Activated CD8-positive, alpha-beta memory T cell treated with anti-CD3 and anti-CD28 coated beads for 4 hours (primary cell): ENCODE results near the gene SORCS2.
"Not testable (repeated sequence)": the region's sequence is repeated elsewhere in the genome, so short reads cannot be mapped to it uniquely, and the experiment has no call there.

Source experiments
- DNase-seq, 2 donors: peaks; one replicate each; pipeline ENCODE4 v3.0.0-alpha.2; 2020; ENCODE audit warnings: low read depth in 2 of 2

The SORCS2 gene

DNA sequence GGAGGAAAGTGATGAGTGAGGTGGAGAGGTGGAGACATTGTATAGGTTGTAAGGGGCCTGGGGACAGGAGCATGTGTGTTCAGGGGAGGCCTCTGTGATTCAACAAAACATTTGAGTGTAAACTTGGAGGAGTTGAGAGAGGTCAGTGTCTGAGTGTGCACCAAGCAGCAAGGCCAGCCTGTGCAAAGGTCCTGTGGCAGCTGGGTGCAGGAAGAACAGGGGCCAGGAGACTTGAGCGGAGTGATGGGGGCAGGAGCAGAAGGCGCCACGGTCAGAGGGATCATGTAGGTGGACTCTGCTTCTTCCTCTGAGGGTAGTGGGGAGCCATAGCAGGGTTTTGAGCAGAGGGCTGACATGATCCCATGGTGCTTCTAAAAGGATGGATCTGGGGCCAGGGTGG, 252.0 kb downstream of the SORCS2 start:
- DNase-seq = no peak

DNA sequence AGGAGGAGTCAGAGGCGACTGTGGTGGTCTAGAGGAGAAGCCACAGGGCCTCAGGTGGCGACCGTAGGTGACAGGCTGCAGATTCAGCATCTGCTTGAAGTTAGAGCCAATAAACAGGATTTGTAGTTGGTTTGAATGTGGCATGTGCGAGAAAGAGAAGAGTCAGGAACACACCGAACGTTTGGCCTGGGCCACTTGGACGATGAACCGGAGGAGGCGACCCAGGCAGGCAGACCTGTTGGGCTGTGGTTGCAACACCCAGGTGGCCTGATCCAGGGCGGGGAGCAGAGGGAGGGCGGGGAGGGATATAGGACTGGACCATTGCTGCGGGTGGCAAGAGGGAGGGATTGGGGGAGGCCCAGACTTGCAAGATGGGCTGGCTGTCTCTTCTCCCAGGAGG, 252.4 kb downstream of the SORCS2 start:
- DNase-seq = no peak

DNA sequence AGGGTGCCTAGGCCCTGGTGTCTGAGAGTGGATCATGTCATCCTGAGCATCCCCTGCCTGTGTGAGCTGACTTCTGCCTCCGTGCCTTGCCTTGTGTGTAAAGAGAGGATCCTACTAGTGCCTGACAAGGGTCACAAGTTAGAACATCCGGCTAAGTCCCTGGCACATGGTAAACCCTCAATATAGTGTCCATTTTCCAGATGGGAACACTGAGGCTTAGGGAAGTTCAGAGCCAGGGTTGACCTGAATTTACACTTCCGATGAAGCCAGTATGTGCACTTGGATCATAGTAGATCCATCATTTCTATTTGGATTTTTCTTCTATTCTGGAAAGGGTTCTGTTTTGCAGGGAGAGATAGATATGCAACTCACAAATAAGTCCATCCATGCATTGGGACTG, 254.9 kb downstream of the SORCS2 start:
- no peak for DNase-seq

DNA sequence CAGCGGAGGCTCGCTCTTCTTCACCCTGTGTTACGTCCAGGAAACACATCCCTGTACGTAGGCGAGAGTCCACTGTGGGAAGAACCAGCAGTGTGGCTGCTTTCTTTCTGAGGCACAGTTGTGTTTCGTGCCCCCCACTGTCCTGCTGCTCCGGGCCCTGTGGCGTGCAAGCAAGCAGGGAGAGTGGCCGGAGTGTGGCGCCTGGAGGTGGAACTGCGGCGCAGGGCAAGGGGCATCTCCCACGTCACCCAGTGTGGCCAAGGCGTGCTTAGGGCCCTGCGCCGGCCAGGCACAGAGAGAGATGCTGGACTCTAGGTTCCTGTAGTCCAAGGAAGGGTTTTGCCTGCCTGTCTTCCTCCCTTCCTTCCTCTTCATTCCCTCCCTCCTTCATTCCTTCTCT, 255.7 kb downstream of the SORCS2 start:
- no peak for DNase-seq

DNA sequence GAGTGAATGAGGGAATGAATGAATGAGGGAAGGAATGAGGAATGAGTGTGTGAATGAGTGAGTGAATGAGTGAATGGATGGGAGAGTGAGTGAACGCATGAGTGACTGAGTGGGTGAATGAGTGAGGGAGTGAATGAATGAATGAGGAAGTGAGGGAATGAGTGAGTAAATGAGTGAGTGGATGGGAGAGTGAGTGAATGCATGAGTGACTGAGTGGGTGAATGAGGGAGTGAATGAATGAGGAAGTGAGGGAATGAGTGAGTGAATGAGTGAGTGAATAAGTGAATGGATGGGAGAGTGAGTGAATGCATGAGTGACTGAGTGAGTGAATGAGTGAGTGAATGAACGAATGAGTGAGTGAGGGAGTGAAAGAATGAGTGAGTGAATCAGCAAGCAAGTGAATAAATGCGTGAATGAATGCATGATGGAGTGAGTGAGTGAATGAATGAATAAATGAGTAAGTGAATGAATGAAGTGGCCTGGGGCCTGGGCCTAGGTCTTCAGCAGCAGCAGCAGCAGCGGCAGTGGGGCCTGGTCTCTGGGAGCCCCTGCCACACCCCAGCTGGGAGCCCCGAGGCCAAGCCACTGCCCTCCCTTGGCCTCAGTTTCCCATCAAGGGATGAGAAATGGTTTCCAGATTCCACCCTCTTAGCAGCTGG, 258.6 kb downstream of the SORCS2 start:
- DNase-seq = no peak

DNA sequence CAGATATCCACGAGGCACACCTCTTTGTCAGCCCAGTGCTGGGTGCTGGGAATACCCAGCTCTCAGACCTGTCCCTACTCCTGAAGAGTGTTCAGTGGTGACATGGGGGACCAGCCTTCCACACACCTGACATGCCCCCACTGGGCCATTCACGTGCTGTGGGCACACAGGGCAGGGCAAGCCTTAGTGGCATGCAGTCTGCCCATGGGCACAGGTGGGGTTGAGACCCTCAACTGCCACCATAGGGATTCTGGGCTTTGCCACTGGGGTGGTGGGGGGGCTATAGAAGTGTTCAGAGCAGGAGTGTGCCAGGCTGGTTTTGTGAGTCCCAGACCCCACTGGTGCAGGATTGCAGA, 259.1 kb downstream of the SORCS2 start:
- no peak for DNase-seq

DNA sequence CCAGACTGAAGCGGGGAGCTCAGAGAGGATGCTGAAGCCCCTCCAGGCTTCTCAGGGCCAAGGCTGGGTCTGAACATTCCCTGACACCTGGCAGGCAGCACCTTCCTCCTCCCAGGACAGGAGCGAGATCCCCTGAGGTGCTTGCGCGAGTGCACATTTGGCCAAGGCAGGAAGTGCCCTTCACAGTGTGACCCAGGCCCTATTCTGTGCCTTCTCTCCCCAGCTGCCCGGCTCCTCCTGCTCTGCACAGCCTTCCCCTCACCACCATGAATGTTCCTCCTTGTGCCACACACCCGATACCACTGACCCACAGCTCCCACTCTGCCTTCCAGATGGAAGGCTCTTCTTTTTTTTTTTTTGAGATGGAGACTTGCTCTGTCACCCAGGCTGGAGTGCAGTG, 259.5 kb downstream of the SORCS2 start:
- no peak for DNase-seq

DNA sequence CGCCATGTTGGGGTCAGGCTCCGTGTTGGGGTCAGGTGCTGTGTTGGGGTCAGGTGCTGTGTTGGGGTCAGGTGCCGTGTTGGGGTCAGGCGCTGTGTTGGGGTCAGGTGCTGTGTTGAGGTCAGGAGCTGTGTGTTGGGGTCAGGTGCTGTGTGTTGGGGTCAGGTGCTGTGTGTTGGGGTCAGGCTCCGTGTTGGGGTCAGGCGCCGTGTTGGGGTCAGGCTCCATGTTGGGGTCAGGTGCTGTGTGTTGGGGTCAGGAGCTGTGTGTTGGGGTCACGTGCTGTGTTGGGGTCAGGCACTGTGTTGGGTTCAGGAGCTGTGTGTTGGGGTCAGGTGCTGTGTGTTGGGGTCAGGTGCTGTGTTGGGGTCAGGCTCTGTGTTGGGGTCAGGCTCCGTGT, 260.5 kb downstream of the SORCS2 start:
- not testable (repeated sequence) for DNase-seq

DNA sequence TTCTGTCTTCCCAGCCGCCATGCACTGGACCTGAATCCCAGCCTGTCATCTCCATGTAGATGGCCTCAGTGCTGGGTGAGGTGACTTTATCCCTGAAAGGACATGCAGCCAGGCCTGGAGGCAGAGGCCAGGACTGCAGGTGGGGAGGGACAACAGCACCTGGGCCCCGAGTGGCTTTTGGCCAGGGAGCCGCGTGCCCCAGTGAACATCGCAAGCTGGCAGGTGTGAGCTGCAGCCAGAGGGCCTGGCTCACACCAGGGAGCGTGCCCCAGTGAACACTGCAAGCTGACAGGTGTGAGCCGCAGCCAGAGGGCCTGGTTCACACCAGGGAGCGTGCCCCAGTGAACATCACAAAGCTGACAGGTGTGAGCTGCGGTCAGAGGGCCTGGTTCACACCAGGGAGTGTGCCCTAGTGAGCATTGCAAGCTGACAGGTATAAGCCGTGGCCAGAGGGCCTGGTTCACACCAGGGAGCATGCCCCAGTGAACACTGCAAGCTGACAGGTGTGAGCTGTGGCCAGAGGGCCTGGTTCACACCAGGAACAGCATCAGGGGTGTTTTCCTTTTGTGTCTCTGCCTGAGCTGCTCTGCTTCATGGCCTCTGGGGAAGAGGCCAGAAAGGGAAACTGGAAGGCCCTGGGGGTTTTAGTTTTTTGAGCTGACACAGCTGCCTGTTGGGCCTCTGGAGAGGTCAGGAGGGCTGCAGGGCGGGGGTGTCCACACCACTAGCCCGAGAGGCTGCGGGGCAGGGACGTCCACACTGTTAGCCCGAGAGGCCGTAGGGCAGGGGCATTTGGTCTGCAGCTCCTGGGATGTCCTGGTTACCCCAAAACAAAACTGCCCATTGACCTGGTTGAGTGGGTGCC, 265.1 kb downstream of the SORCS2 start:
- DNase-seq = no peak

DNA sequence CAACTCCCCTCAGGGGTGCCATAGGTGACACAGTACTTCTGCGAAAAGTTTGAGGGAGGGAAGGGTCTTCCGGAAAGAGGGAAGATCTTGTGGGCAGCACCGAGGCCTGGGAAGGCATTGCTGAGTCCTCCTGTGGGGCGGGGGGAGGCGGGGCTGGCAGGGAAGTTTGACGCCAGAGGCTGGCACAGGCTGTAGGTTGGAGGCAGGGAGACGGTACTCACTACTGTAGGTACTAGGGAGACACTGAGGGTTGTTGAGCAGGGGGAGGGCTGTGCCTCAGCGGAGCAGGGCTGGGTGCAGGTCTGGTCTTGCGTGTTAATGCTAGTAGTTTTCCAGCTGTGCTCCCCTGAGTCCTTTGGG, 265.7 kb downstream of the SORCS2 start:
- no peak for DNase-seq

DNA sequence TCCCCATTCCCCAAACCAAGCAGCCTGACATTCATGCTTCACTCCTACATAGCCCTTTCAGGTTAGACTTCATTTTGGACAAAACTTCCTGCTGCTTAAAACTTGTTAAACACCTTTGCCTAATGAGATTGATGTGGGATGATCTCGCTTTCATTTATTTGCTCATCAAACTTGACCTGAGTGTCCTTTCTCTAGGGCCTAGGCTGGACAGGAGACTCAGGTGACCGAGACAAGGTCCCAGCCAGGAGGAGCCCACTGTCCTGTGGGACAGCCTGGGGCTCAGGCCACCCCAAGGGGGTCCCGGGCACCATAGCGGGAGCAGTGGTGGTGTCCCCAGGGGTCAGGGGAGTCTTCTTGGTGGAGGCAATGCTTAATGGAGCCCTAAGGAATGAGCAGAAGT, 266.1 kb downstream of the SORCS2 start:
- no peak for DNase-seq

DNA sequence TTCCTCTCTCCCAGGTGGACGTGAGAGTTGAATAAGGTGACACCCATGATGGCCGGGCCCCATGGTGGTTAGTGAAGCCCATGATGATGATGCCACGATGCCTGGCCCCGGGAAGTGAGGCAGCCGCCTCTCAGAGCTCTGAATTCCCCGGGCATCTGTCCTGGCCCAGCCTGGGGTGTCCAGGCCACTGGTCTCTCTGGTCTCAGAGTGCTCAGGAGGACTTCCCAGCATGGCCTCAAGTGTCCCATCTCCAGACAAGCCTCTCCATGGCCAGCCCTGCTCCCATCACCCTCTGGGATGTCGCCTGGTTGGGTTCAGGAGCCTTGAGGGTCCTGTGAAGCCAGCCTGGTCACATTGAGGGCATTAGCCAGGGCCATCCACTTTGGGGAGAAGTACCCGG, 267.1 kb downstream of the SORCS2 start:
- no peak for DNase-seq

DNA sequence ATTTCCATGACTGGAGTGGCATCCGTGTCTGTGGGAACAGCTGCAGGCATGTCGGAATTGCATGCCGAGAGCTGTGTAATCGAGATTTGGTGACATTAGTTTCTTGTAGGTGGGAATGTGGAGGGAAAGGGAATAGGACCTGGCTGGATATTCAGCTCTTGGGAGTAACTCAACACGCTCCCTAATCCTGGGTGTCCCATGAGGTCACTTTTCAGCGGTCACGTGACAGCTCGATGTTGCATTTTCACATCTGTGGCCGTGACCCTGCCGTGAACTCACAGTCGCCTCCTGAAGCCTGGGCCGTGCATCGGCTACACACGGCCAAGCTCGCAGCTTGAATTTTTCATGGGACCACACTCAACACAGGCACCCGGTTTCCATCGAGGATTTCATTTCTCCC, 268.2 kb downstream of the SORCS2 start:
- DNase-seq = no peak

DNA sequence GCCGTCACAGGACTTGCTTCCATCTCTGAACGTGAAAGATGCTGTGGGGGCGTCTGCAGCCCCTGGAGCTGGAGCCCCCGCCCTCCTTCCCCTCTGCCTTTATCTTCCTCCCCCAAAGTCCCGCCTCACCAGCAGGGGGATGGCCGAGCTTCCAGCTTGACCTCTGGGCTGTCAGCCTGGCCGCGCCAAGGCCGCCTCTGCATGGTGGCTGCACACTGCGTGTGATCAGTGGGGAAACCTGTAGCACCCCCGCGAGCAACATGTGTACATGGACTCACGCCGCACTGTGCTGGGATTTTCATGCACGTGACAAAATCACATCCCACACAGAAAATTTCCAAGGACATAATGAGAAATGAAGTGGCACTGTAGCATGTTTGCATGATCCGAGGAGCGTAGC, 268.9 kb downstream of the SORCS2 start:
- DNase-seq = no peak

DNA sequence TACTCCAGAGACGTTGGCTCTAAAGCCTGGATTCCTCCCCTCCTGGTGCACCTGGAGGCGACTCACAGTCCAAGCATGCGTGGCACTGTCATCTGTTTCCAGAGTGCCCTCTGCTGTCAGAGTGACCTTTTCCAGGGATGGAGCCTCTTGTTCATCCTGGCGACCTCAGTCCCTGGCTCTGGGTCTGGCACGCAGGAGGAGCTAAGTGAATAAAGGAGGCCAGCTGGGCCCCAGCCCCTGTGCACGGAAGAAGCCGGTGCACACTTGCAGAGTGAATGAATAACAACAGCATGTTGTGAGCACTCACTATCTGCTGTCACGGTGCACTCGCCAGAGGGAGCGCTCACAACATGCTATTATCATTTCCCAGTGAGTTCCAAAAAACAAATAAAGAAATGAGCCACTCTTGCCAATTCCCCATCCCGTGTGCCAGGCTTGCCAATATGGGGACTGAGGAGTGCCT, 270.2 kb downstream of the SORCS2 start:
- DNase-seq = no peak

DNA sequence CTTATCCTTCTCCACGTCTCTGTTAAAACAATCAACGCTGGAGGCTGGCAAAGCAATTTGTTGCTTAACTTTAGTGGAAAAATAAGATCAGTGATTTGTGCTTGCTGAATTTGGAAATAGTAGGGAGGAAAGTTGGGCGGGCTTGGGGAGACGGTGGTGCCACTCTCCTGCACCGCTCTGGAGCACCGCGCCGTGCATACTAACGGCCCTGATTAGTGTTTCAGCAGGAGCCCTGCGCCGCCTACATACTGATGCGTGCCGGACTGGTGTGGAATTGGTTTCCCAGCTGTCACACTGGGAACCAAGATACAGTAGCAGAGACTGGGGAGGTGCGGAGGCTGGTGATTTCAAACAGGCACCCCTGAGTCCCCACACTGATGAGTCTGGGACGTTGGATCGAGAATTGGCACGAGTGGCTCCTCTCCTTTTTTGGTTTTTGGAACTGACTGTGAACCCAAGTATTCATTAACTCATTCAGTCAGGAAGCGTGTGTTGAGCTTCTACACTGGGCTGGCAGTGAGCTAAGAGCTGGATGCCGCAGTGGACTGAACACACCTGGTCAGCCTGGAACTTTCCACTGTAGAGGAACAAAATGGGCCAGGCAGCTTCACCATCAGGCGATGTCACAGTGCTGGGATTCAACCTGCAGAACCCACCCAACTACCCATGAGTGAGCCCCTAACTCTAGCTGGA, 271.4 kb downstream of the SORCS2 start:
- DNase-seq = no peak

DNA sequence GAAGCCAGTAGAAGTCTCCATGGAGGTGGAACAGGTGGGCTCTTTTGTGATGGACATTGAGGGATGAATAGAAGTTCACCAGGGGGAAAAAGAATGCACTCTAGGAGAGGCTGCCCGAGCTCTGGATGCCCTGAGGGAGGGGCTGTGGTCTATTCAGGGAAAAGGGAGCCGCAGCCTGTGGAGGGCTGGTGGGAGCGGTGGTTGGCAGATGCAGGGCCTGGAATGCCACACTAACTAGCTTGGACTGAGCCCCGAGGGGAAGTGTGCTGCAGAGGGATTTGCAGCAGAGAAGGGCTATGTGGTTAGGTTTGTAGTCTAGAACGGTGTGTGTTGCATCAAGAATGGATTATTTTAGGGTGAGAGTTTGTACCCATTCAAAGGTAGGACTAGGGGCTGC, 271.9 kb downstream of the SORCS2 start:
- no peak for DNase-seq

DNA sequence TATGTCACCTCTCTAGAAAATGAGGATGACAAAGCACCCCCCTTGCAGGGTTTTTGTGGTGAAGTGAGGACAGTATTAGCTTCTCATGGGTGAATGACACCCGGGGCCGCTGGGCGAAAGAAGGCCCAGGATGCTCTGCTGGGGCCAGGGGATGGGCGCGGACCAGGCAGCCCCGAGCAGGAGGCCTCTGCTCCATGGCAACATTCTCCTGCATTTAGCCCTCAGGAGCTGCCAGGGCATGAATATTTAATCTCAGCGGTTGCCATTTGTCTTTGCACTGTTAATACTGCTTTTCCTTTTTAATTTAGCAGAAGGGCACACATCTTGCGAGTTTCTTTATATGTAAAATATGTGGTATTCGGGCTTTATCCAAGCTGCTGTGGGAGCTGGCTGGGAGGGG, 272.7 kb downstream of the SORCS2 start:
- DNase-seq = no peak

DNA sequence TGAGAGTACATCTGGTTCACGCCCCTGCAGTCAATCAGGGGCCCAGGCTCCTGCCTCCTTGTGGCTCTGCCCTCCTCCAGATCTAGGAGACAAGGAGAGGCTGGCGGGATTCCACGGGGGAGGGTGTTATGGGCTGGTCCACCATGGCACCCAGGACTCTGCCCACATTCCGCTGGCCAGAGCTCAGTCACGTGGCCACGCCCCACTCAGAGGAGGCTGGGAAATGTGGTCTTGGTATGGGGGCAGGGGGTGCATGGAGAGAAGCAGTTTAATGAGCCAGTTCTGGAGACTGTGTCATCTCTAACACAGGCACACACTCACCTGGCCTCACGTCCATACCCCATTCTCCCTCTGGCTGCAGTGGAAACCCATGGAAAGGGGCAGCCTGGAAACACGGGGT, 273.9 kb downstream of the SORCS2 start:
- DNase-seq = no peak

DNA sequence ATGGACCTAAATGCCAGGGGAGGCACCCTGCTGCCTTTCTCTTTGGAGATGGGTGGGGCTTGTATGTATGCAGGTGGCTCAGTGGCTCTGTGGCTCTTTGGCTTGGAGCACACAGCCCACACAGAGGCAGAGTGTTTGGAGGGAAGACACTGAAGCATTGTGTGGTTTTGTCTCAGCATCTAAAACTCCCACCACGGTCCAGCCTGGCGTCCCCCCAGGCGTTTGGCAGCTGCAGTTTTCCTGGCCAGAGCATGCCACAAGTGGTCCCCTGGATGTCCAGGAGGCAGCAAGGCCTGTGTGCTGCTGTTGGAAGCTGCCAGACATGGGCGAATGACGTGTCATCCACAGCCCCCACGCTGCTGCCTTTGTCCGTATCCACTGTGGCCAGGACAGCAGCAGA, 274.6 kb downstream of the SORCS2 start:
- no peak for DNase-seq

DNA sequence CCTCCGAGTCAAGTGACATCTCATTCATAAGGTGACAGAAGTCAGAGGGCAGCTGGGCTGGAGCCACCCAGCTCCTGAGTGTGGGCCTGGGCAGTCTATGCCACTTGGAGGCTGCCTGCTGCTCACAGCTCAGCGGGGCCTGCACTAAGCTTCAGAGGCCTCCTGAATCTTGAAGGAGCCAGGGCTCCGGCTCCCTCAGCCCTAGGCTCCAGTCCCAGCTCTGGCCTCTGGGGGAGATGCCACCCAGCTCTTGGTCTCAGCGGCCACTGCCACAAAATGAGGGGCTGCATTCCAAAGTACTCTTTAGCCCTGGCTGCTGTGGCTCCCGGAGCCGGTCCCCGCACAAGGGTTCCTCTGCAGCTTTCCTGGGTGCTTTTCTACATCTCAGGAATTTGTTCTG, 275.1 kb downstream of the SORCS2 start:
- DNase-seq = no peak

DNA sequence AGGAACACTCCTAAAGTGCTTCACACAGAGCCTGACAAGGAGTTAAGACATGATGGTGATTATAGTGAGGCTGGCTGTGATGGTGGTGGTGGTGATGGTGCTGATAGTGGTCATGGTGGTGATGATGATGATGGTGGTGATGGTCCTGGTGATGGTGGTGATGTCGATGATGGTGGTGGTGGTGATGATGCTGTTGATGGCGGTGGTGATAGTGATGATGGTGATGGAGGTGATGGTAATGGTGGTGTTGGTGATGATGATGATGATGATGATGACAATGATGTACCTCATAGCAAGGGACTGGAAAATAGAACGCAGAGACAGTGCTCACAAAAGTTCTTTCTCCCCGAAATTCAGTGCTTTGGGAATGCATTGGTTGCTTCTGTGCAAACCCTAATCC, 276.7 kb downstream of the SORCS2 start:
- DNase-seq = no peak

DNA sequence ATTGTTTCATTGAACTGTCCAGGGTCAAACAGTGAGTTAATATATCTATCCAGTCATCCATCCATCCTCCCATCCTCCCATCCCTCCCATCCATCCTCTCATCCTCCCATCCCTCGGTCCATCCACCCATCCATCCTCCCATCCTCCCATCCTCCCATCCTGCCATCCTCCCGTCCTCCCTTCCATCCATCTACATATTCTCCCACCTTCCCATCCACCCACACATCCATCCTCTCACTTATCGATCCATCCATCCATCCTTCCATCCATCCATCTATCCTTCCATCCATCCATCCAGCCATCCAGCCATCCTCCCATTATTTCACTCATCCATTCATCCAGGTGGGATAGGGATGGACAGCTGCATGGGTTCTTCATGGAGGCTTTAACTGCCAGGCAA, 277.8 kb downstream of the SORCS2 start:
- no peak for DNase-seq
